AG10803 (cell line): ENCODE measurements around the gene ZNF33A.

Experiments
- DNase-seq: peaks from one replicate; pipeline ENCODE4 v3.0.0; 2010; ENCODE audit warnings: low read depth
- H3K4me3 ChIP-seq: 2 replicates; pipeline ENCODE4 v1.5.1; 2011; ENCODE audit warnings: mild to moderate bottlenecking, low read length, control low read depth
- TF ChIP-seq, protein P1 (sequence below): conservative IDR thresholded peaks from 2 replicates; pipeline ENCODE4 v1.5.1; 2011; ENCODE audit warnings: mild to moderate bottlenecking, low read length, control low read depth, inconsistent platforms

The ZNF33A gene

DNA sequence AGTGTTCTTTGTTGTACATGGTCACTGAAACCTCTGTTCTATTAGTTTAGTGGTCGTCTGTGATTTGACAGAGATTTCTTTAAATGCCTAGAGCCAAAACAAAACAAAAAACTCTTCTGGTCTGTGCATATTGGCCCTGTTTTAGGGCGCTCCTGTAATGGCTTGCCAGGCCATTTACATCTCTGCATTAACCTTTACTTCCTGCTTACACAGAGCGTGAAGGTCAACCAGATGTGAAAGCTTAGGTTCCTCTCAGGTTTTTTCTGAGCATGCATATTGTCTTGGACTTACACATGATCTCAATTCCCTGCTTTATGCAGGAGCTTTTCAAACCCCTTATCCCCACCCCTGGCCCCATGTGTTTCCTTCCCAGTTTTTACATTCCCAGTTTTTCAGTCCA is 93.3 kb downstream of the ZNF33A start:
- TF ChIP-seq, protein P1, sequence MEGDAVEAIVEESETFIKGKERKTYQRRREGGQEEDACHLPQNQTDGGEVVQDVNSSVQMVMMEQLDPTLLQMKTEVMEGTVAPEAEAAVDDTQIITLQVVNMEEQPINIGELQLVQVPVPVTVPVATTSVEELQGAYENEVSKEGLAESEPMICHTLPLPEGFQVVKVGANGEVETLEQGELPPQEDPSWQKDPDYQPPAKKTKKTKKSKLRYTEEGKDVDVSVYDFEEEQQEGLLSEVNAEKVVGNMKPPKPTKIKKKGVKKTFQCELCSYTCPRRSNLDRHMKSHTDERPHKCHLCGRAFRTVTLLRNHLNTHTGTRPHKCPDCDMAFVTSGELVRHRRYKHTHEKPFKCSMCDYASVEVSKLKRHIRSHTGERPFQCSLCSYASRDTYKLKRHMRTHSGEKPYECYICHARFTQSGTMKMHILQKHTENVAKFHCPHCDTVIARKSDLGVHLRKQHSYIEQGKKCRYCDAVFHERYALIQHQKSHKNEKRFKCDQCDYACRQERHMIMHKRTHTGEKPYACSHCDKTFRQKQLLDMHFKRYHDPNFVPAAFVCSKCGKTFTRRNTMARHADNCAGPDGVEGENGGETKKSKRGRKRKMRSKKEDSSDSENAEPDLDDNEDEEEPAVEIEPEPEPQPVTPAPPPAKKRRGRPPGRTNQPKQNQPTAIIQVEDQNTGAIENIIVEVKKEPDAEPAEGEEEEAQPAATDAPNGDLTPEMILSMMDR, result no peak
- H3K4me3 ChIP-seq, result no peak overlapping the region
- no peak for DNase-seq

DNA sequence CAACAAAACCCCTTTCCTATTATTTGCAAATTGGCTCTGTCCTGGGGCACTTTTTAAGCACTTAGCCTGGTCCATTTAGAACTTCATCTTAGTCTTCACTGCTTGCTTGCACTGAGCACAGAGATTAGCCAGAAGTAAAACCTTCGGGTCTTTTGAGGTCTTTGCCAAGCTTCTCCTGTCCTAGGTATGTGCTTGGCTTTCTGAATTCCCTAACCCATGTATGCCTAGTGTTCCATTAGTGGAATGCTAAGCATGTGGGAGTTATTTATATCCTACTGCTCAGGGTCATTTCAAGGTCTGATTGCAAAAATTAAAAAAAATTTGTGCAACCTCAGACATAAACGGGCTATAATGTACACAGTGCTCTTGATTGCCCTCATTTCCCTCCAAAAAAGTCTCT is 101.7 kb downstream of the ZNF33A start:
- no peak for DNase-seq
- TF ChIP-seq, protein P1, result no peak
- H3K4me3 ChIP-seq, result no peak overlapping the region
